HepG2 (cell line): ENCODE results near the gene TNNI2. TPM values are rescaled to one million over a fixed set of nuclear protein-coding genes. Genes with fewer than 3 reads are reported as not detected.

Source experiments
- ATAC-seq: fragments of 200-7000 bp; cut with Tn5 transposase; 3 replicates; pipeline ENCODE4 v1.9.1; 2020; ENCODE audit warnings: mild to moderate bottlenecking, moderate library complexity
- BruUV-seq: library from RNA; stranded (reverse); fragments of 400-500 nt; replicated peaks from 2 replicates; lab custom pipeline; 2021; lab: Mats Ljungman, UMichigan
- CTCF ChIA-PET: fragments of 300-600 bp; formaldehyde crosslinking; extraction: SDS; loops from one replicate; lab custom pipeline; 2021; ENCODE audit warnings: low total read pairs, inconsistent platforms, low intra/inter-chr PET ratio; lab: Yijun Ruan, JAX
- POLR2A ChIA-PET: fragments of 350-600 bp; sonication (Branson Sonifier 250); formaldehyde crosslinking; loops from one replicate; lab custom pipeline; 2020; ENCODE audit warnings: antibody characterized with exemption, inconsistent platforms; lab: Yijun Ruan, JAX
- DNase-seq: peaks from one replicate; pipeline ENCODE4 v3.0.0-alpha.2; 2015; ENCODE audit warnings: low spot score
- FAIRE-seq: peaks from 3 replicates; lab custom pipeline; 2011; peaks lifted over from hg19 to GRCh38; lab: Jason Lieb, UNC
- H2AFZ ChIP-seq: one replicate; pipeline ENCODE4 v1.6.1; 2011; ENCODE audit warnings: low read length, inconsistent platforms
- H3K27ac ChIP-seq: fragments of 300-600 bp; 3 replicates; pipeline ENCODE4 v1.8.0; 2011; ENCODE audit warnings: mixed run types, mild to moderate bottlenecking, mixed read lengths, low read length, inconsistent platforms; ENCODE audit not compliant: insufficient read depth; ENCODE audit errors: extremely low read length
- H3K27me3 ChIP-seq, 2 experiments: fragments of 200-600 bp in 1 of 2; 2 replicates in 1 of 2; 3 replicates in 1 of 2; pipeline versions ENCODE4 v1.6.0 to v1.8.0; 2011; ENCODE audit warnings: low read length in 2 of 2, mild to moderate bottlenecking in 2 of 2, moderate library complexity in 2 of 2, inconsistent platforms in 1 of 2; ENCODE audit not compliant: insufficient read depth in 2 of 2, control insufficient read depth in 1 of 2
- H3K36me3 ChIP-seq, 2 experiments: fragments of 200-600 bp in 1 of 2; replicated peaks in 1 of 2; 2 replicates in 1 of 2; 3 replicates in 1 of 2; pipeline versions ENCODE4 v1.5.1 to v1.8.0; 2011; ENCODE audit warnings: low read length in 2 of 2, inconsistent platforms in 1 of 2; ENCODE audit not compliant: insufficient read depth in 2 of 2, control insufficient read depth in 1 of 2
- H3K4me1 ChIP-seq: 2 replicates; pipeline ENCODE4 v1.5.1; 2012; ENCODE audit warnings: low read length, inconsistent platforms; ENCODE audit not compliant: insufficient read depth
- H3K4me2 ChIP-seq: 2 replicates; pipeline ENCODE4 v1.6.0; 2011; ENCODE audit warnings: low read depth, low read length, inconsistent platforms
- H3K4me3 ChIP-seq, 3 experiments: fragments of 200-600 bp in 1 of 3; sonication (generic), shearing (Covaris generic) in 1 of 3; replicated peaks in 1 of 3; 2 replicates each; pipeline ENCODE4 v1.5.1; 2011 to 2016; ENCODE audit warnings: low read length in 3 of 3, inconsistent platforms in 2 of 3, low read depth in 2 of 3, mild to moderate bottlenecking in 2 of 3, control low read depth in 1 of 3, mixed read lengths in 1 of 3; ENCODE audit not compliant: insufficient read depth in 1 of 3
- H3K79me2 ChIP-seq: one replicate; pipeline ENCODE4 v1.6.1; 2011; ENCODE audit warnings: low read length, inconsistent platforms; ENCODE audit not compliant: insufficient read depth
- H3K9ac ChIP-seq: 2 replicates; pipeline ENCODE4 v1.6.0; 2011; ENCODE audit warnings: mild to moderate bottlenecking, low read depth, low read length, inconsistent platforms; ENCODE audit not compliant: insufficient read depth
- H3K9me3 ChIP-seq: 2 replicates; pipeline ENCODE4 v1.5.1; 2012; ENCODE audit warnings: mild to moderate bottlenecking, low read length
- H4K20me1 ChIP-seq: 2 replicates; pipeline ENCODE4 v1.6.0; 2011; ENCODE audit warnings: inconsistent platforms, mild to moderate bottlenecking, low read length, moderate library complexity; ENCODE audit not compliant: insufficient read depth
- HMGA1 ChIP-seq: sonication (generic); formaldehyde crosslinking; conservative IDR thresholded peaks from 2 replicates; pipeline ENCODE4 v1.4.0; 2020; ENCODE audit warnings: missing genetic modification reagents
- PAF1 ChIP-seq: IDR thresholded peaks from 2 replicates; pipeline ENCODE4 v1.6.1; 2016; ENCODE audit warnings: missing genetic modification reagents, missing compliant biosample characterization
- ZEB1 ChIP-seq: IDR thresholded peaks from 2 replicates; pipeline ENCODE4 v1.6.1; 2012; ENCODE audit warnings: mild to moderate bottlenecking, low read depth, inconsistent platforms; ENCODE audit not compliant: insufficient replicate concordance
- ZNF205 ChIP-seq: IDR thresholded peaks from 2 replicates; pipeline ENCODE4 v1.6.1; 2018; ENCODE audit warnings: missing biosample characterization, missing genetic modification reagents
- ZNF207 ChIP-seq: fragments of 450-650 bp; IDR thresholded peaks from 2 replicates; pipeline ENCODE4 v1.6.1; 2016; ENCODE audit warnings: antibody characterized with exemption, borderline replicate concordance
- ZNF567 ChIP-seq: sonication (generic); formaldehyde crosslinking; IDR thresholded peaks from 2 replicates; pipeline ENCODE4 v1.8.1; 2023; ENCODE audit warnings: mild to moderate bottlenecking, missing genetic modification reagents, borderline replicate concordance
- ZNF569 ChIP-seq: sonication (generic); formaldehyde crosslinking; IDR thresholded peaks from 2 replicates; pipeline ENCODE4 v1.5.0; 2020; ENCODE audit warnings: mild to moderate bottlenecking, missing genetic modification reagents, moderate library complexity, borderline replicate concordance
- WGBS: methylation state at CpG from one replicate; pipeline ENCODE4 v1.1.6; 2017; ENCODE audit warnings: low lambda C conversion rate; 5-methylcytosine and 5-hydroxymethylcytosine counted together
- in situ Hi-C: cut with HindIII; loops from 2 replicates; pipeline ENCODE4 v1.10.0; 2017; ENCODE audit warnings: low pct_unique_long_range_greater_than_20kb; ENCODE audit not compliant: extremely low pct_ligation_motif_present
- intact Hi-C: fragments of 100-400 bp; cut with micrococcal nuclease; formaldehyde crosslinking; loops from one replicate; pipeline ENCODE4 v1.10.0; 2022; ENCODE audit not compliant: unreplicated experiment
- polyA plus RNA-seq, 8 experiments: library from polyadenylated mRNA; depleted of rRNA in 3 of 8; stranded (reverse) in 7 of 8; unstranded in 1 of 8; fragments of >200 nt; fragmentation: Illumina TruSeq in 4 of 8; extraction: Trizol in 4 of 8; gene quantifications; 2 replicates each; pipeline versions ENCODE4 v1.2.1 to v1.2.3, GENCODE V29; 2011 to 2016; ENCODE audit warnings: low read depth in 4 of 8, missing spikeins in 1 of 8, mixed read lengths in 1 of 8; ENCODE audit not compliant: insufficient read depth in 1 of 8
- total RNA-seq, 5 experiments: library from RNA; depleted of rRNA; stranded (reverse); fragments of >200 nt; fragmentation: Illumina TruSeq; extraction: Trizol; gene quantifications; 2 replicates each; pipeline ENCODE4 v1.2.3, GENCODE V29; 2016; ENCODE audit warnings: low read depth in 1 of 5
- TF ChIP-seq, protein P1 (sequence below): sonication (generic); formaldehyde crosslinking; IDR thresholded peaks from 2 replicates; pipeline ENCODE4 v1.4.0; 2020; ENCODE audit warnings: missing genetic modification reagents; ENCODE audit errors: not compliant biosample characterization

TNNI2 gene
- total and polyA plus RNA-seq, 2 of the 13 experiments (the other 11 are each of a cell fraction or from before 2014, with no cell fraction given), result 7.2 to 12.0 TPM

DNA sequence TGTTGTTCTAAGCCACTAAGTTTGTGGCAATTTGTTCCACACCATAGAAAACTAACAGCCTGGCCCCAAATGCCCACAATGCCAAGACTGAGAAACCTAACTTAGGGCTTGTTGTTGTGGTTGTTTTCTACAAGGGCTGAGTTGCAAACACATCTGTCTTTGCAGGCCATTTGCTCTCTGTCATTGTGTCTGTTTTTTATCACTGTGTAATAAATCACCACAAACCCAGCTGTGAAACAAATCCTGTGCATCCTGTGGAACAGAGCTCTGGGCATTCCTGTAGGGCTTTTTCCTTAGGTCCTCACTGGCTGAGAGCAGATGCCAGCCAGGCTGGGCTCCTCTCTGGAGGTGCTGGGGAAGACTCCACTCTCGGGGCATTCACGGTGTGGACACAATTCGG, 19.7 kb upstream of the TNNI2 start:
- Histone ChIP-seq H2AFZ (no peak overlapping the region), H3K79me2 (no peaks in the 10 kb centered on the region), H4K20me1 (no peaks in the 10 kb centered on the region), H3K4me3 (no peak overlapping the region), H3K4me1 (no peaks in the 10 kb centered on the region), H3K27ac (no peak overlapping the region), H3K9me3 (0 out of 2 replicates have a peak, but pooled peaks cover 3% of the 10 kb centered on the region), H3K9ac (no peak overlapping the region), H3K27me3 (peaks cover 3 to 40% of the 10 kb centered on the region in 2 experiments; a peak in 4 of 5 replicates), H3K36me3 (no peaks in the 10 kb centered on the region), H3K4me2 (no peak overlapping the region)
- ChIA-PET CTCF (no interaction called here), POLR2A (no interaction called here)
- no peak for FAIRE-seq
- intact Hi-C loops, result no loop called here
- no peak for TF ChIP-seq ZNF569 (CRISPR knock-in tag)
- TF ChIP-seq, protein P1, sequence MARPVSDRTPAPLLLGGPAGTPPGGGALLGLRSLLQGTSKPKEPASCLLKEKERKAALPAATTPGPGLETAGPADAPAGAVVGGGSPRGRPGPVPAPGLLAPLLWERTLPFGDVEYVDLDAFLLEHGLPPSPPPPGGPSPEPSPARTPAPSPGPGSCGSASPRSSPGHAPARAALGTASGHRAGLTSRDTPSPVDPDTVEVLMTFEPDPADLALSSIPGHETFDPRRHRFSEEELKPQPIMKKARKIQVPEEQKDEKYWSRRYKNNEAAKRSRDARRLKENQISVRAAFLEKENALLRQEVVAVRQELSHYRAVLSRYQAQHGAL (CRISPR knock-in tag), result no peak
- no peak for TF ChIP-seq ZNF207
- TF ChIP-seq HMGA1 (CRISPR knock-in tag), result no peak
- TF ChIP-seq ZNF205 (CRISPR knock-in tag), result no peak
- no peak for TF ChIP-seq ZEB1
- TF ChIP-seq PAF1 (CRISPR knock-in tag), result no peak
- TF ChIP-seq ZNF567 (CRISPR knock-in tag), result no peak
- 0% methylated on average over 2 of the region's 3 CpGs for WGBS
- BruUV-seq, result no TSS peak
- no peak for ATAC-seq
- in situ Hi-C loops, result no loop called here
- no peak for DNase-seq
